Gastroesophageal sphincter (tissue), 4 donors: ENCODE data around the gene CPN1. TPM values are rescaled to one million over a fixed set of nuclear protein-coding genes. Genes with fewer than 3 reads are reported as not detected.

ENCODE experiments used
- ATAC-seq: fragments of 150-250 bp; one replicate; pipeline ENCODE4 v1.9.1; 2016; ENCODE audit warnings: mild to moderate bottlenecking, moderate library complexity
- H3K27ac ChIP-seq, 4 donors: fragments of 200-600 bp; sonication (generic) in 3 of 4; 1 replicate in 3 of 4; 2 replicates in 1 of 4; pipeline ENCODE4 v1.5.1; 2016 to 2019
- H3K27me3 ChIP-seq: fragments of 200-600 bp; sonication (generic); one replicate; pipeline ENCODE4 v1.5.1; 2019
- H3K36me3 ChIP-seq, 2 donors: fragments of 200-600 bp; sonication (generic); one replicate each; pipeline ENCODE4 v1.5.1; 2019; ENCODE audit warnings: control low read depth in 1 of 2
- H3K4me1 ChIP-seq, 3 donors: fragments of 200-600 bp; sonication (generic); 1 replicate in 2 of 3; 2 replicates in 1 of 3; pipeline ENCODE4 v1.5.1; 2016 to 2019; ENCODE audit warnings: control low read depth in 2 of 3
- H3K4me3 ChIP-seq, 2 donors: fragments of 200-600 bp; sonication (generic); one replicate each; pipeline ENCODE4 v1.5.1; 2019; ENCODE audit warnings: mild to moderate bottlenecking in 1 of 2, moderate library complexity in 1 of 2
- H3K9me3 ChIP-seq, 3 donors: fragments of 200-600 bp; sonication (generic); one replicate each; pipeline ENCODE4 v1.5.1; 2017 to 2019; ENCODE audit warnings: control low read depth in 2 of 3
- CTCF ChIP-seq, 4 experiments: fragments of 200-600 bp in 2 of 4; fragments of 450-650 bp in 2 of 4; sonication (generic) in 1 of 4; IDR thresholded peaks; one replicate each; pipeline ENCODE4 v1.5.1; 2017 to 2019; ENCODE audit warnings: antibody characterized with exemption in 4 of 4, mild to moderate bottlenecking in 2 of 4, moderate library complexity in 2 of 4
- EP300 ChIP-seq: sonication (generic); formaldehyde crosslinking; IDR thresholded peaks from one replicate; pipeline ENCODE4 v1.6.1; 2017; ENCODE audit warnings: antibody characterized with exemption, mild to moderate bottlenecking
- POLR2A ChIP-seq, 2 donors: fragments of 450-650 bp; IDR thresholded peaks; one replicate each; pipeline ENCODE4 v1.6.1; 2017; ENCODE audit warnings: antibody characterized with exemption in 2 of 2, mild to moderate bottlenecking in 2 of 2, moderate library complexity in 1 of 2
- POLR2AphosphoS5 ChIP-seq: sonication (generic); formaldehyde crosslinking; IDR thresholded peaks from one replicate; pipeline ENCODE4 v1.6.1; 2017; ENCODE audit warnings: antibody characterized with exemption
- WGBS, 2 donors: methylation state at CpG; one replicate each; pipeline ENCODE4 v1.1.5; 2018; ENCODE audit warnings: low coverage in 1 of 2; 5-methylcytosine and 5-hydroxymethylcytosine counted together
- total RNA-seq, 4 donors: library from RNA; depleted of rRNA; stranded (reverse); fragments of >200 nt; gene quantifications; one replicate each; pipeline ENCODE4 v1.1.0, GENCODE V29; 2016

CPN1 gene
- total RNA-seq, 4 donors from 2014 or later, result not detected

GRCh38 chr10:99999319-100000108, 82.2 kb downstream of the CPN1 start:
- WGBS, 2 donors, result 68 to 71% methylated on average over 8 of the region's 8 CpGs
- H3K27me3 ChIP-seq, result no peaks in the 10 kb centered on the region
- H3K4me3 ChIP-seq, result peak overlapping the region in 1 of 2 donors; percentile 7
- no peaks in the 10 kb centered on the region for H3K9me3 ChIP-seq
- H3K36me3 ChIP-seq, result no peaks in the 10 kb centered on the region
- no peak for ATAC-seq
- H3K27ac ChIP-seq, result peak overlapping the region in 2 of 4 donors; percentile 41 to 43
- TF ChIP-seq EP300 (no peak), POLR2AphosphoS5 (no peak), CTCF (IDR thresholded peaks at IDR 0.05) (no peak), POLR2A (IDR thresholded peaks at IDR 0.05) (no peak)
- peaks cover 9 to 94% (median 15%) of the 10 kb centered on the region in 3 donors for H3K4me1 ChIP-seq

GRCh38 chr10:99998889-99999288, 82.8 kb downstream of the CPN1 start:
- H3K27me3 ChIP-seq, result no peaks in the 10 kb centered on the region
- H3K36me3 ChIP-seq, result no peaks in the 10 kb centered on the region
- WGBS, 2 donors, result 47 to 59% methylated on average over 6 of the region's 6 CpGs
- no peak for TF ChIP-seq POLR2AphosphoS5
- TF ChIP-seq EP300, result no peak
- no peak for TF ChIP-seq POLR2A (IDR thresholded peaks at IDR 0.05)
- no peak for TF ChIP-seq CTCF (IDR thresholded peaks at IDR 0.05)
- H3K4me1 ChIP-seq, result peaks cover 9 to 94% (median 15%) of the 10 kb centered on the region in 3 donors
- peak overlapping the region in 2 of 4 donors; percentile 41 to 43 for H3K27ac ChIP-seq
- peak overlapping the region in 1 of 2 donors; percentile 7 for H3K4me3 ChIP-seq
- no peak for ATAC-seq
- H3K9me3 ChIP-seq, result no peaks in the 10 kb centered on the region

- TF ChIP-seq CTCF (IDR thresholded peaks at IDR 0.05) (no peak), POLR2A (IDR thresholded peaks at IDR 0.05) (no peak), EP300 (no peak), POLR2AphosphoS5 (no peak)
- 13 to 14% methylated on average over 4 of the region's 4 CpGs for WGBS, 2 donors
- Histone ChIP-seq H3K9me3 (no peaks in the 10 kb centered on the region), H3K27me3 (no peaks in the 10 kb centered on the region), H3K36me3 (no peaks in the 10 kb centered on the region), H3K27ac (peak overlapping the region in 2 of 4 donors; percentile 29 to 51), H3K4me1 (peaks cover 9 to 86% (median 14%) of the 10 kb centered on the region in 3 donors), H3K4me3 (no peak overlapping the region)
- no peak for ATAC-seq
These were observed 84.7 kb downstream of the CPN1 start for GRCh38 chr10:99996671-99997648.

GRCh38 chr10:99995713-99996112, 86.0 kb downstream of the CPN1 start:
- TF ChIP-seq POLR2AphosphoS5 (no peak), CTCF (IDR thresholded peaks at IDR 0.05) (no peak), POLR2A (IDR thresholded peaks at IDR 0.05) (no peak), EP300 (no peak)

More at GRCh38 chr10:99995713-99996112, 86.0 kb downstream of the CPN1 start:
- Histone ChIP-seq H3K4me3 (no peak overlapping the region), H3K9me3 (no peaks in the 10 kb centered on the region), H3K4me1 (peaks cover 7 to 74% (median 9%) of the 10 kb centered on the region in 3 donors), H3K27ac (no peak overlapping the region), H3K36me3 (no peaks in the 10 kb centered on the region), H3K27me3 (no peaks in the 10 kb centered on the region)
- ATAC-seq, result no peak
- WGBS, 2 donors, result 41 to 54% methylated on average over 3 of the region's 3 CpGs
